ENCODE measurements around the gene ARHGAP26. TPM values are rescaled to one million over a fixed set of nuclear protein-coding genes. Genes with fewer than 3 reads are reported as not detected.

The ARHGAP26 gene
- total and polyA plus RNA-seq, 2 of the 4 experiments (the other 2 are of a cell fraction) = 0.54 to 0.56 TPM

DNA sequence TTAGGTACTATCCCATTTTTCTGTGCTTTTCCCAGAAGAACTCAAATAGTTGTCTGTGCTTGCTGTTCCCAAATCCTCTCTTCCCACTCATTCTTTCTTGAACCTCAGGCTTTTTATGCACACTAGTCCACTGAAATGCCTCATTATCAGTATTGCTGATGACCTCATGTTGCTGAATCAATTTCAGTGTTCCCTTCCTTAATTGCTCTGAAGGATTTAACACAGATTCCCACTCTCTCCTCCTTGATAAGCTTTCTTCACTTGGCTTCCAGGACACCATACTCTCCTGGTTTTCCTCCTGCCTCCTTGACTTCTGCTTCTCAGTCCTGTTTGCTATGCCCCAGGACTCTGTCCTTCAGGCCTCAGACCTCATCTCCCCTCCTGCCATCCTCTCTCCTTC lies 298.5 kb downstream of the ARHGAP26 start:
- peaks cover 17% of the 10 kb centered on the region for H3K4me1 ChIP-seq (ENCODE audit: control insufficient read depth, insufficient read depth, low read length)
- H2BK15ac ChIP-seq (ENCODE audit: low read depth, low read length) = 0 out of 3 replicates have a peak overlapping the region, but pooled peaks have one; percentile 18
- H3K56ac ChIP-seq (ENCODE audit: extremely low read depth, insufficient read depth, low read length) = no peak overlapping the region
- H2AFZ ChIP-seq (replicated peaks; ENCODE audit: low read length, poor library complexity) = no peak overlapping the region
- H3K79me1 ChIP-seq (ENCODE audit: low read depth in 1 of 2, low read length in 2 of 2) = peaks cover 0 to 5% of the 10 kb centered on the region in 2 experiments; a peak in 2 of 4 replicates
- H2BK120ac ChIP-seq (ENCODE audit: low read depth, low read length) = peak overlapping the region; percentile 69; the same call in 1 of the 2 replicates
- no peak overlapping the region for H3K9ac ChIP-seq (ENCODE audit: low read depth, low read length)
- H4K8ac ChIP-seq (ENCODE audit: low read depth in 2 of 2, low read length in 2 of 2) = peak overlapping the region in 1 of 2 experiments; percentile 9; a peak in 1 of 4 replicates
- peak overlapping the region; percentile 4 for H4K5ac ChIP-seq (ENCODE audit: low read depth, low read length)
- no peak overlapping the region for H4K91ac ChIP-seq (ENCODE audit: insufficient read depth, low read depth, low read length)
- H3K4ac ChIP-seq (ENCODE audit: low read depth, low read length) = peak overlapping the region; percentile 71; the same call in 1 of the 2 replicates
- DNase-seq (no peak), ATAC-seq (ENCODE audit: low read depth) (no peak)
- no peaks in the 10 kb centered on the region for H3K9me3 ChIP-seq (ENCODE audit: control insufficient read depth, insufficient read depth, low read length)
- peaks cover 16% of the 10 kb centered on the region for H3K9me1 ChIP-seq (ENCODE audit: insufficient read depth, low read length)
- ChIA-PET POLR2A (ENCODE audit: unreplicated experiment) (no interaction called here), CTCF (no interaction called here)
- BruUV-seq (replicated peaks) = no TSS peak
- H2BK5ac ChIP-seq (ENCODE audit: low read depth, low read length, poor library complexity, severe bottlenecking) = no peak overlapping the region
- peak overlapping the region; percentile 20; the same call in 1 of the 2 replicates for H2AK5ac ChIP-seq (ENCODE audit: low read depth, low read length)
- peak overlapping the region; percentile 53; the same call in 1 of the 2 replicates for H3K14ac ChIP-seq (replicated peaks; ENCODE audit: low read depth, low read length)
- no peaks in the 10 kb centered on the region for H4K20me1 ChIP-seq (ENCODE audit: insufficient read depth, low read length)
- no peaks in the 10 kb centered on the region for H3K27me3 ChIP-seq (ENCODE audit: control insufficient read depth, insufficient read depth, low read length)
- peak overlapping the region; percentile 55; the same call in 1 of the 2 replicates for H3K23ac ChIP-seq (ENCODE audit: low read depth, low read length)
- intact Hi-C loops (cut with micrococcal nuclease) = no loop called here
- dilution Hi-C loops (cut with HindIII; ENCODE audit: low sequenced_read_pairs, unreplicated experiment) = no loop called here
- no peak overlapping the region for H3K27ac ChIP-seq (ENCODE audit: insufficient read depth, low read length)
- H3K36me3 ChIP-seq (ENCODE audit: control insufficient read depth, insufficient read depth, low read length) = no peaks in the 10 kb centered on the region
- H2BK20ac ChIP-seq (ENCODE audit: low read depth, low read length) = peak overlapping the region; percentile 46; the same call in 1 of the 2 replicates
- TF ChIP-seq FOS (IDR thresholded peaks at IDR 0.05; ENCODE audit: low read depth, low read length) (no peak), SMC3 (IDR thresholded peaks at IDR 0.05; ENCODE audit: low read depth, low read length) (no peak), MXI1 (IDR thresholded peaks at IDR 0.05; ENCODE audit: borderline replicate concordance, low read depth, low read length) (no peak), NFE2L2 (IDR thresholded peaks at IDR 0.05; ENCODE audit: low read depth, low read length) (no peak), RAD21 (IDR thresholded peaks at IDR 0.05; ENCODE audit: low read length) (no peak), CEBPB (IDR thresholded peaks at IDR 0.05; ENCODE audit: low read depth, low read length) (no peak), MAFK (IDR thresholded peaks at IDR 0.05; ENCODE audit: low read depth, low read length) (no peak), BHLHE40 (IDR thresholded peaks at IDR 0.05; ENCODE audit: low read depth, low read length) (no peak), RFX5 (IDR thresholded peaks at IDR 0.05; ENCODE audit: low read depth, low read length) (no peak), CHD1 (IDR thresholded peaks at IDR 0.05; ENCODE audit: low read depth, low read length) (no peak)
- TF ChIP-seq, protein P1, sequence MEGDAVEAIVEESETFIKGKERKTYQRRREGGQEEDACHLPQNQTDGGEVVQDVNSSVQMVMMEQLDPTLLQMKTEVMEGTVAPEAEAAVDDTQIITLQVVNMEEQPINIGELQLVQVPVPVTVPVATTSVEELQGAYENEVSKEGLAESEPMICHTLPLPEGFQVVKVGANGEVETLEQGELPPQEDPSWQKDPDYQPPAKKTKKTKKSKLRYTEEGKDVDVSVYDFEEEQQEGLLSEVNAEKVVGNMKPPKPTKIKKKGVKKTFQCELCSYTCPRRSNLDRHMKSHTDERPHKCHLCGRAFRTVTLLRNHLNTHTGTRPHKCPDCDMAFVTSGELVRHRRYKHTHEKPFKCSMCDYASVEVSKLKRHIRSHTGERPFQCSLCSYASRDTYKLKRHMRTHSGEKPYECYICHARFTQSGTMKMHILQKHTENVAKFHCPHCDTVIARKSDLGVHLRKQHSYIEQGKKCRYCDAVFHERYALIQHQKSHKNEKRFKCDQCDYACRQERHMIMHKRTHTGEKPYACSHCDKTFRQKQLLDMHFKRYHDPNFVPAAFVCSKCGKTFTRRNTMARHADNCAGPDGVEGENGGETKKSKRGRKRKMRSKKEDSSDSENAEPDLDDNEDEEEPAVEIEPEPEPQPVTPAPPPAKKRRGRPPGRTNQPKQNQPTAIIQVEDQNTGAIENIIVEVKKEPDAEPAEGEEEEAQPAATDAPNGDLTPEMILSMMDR (conservative IDR thresholded peaks at IDR 0.05; ENCODE audit: low read depth, low read length) = no peak
- TF ChIP-seq, protein P2, sequence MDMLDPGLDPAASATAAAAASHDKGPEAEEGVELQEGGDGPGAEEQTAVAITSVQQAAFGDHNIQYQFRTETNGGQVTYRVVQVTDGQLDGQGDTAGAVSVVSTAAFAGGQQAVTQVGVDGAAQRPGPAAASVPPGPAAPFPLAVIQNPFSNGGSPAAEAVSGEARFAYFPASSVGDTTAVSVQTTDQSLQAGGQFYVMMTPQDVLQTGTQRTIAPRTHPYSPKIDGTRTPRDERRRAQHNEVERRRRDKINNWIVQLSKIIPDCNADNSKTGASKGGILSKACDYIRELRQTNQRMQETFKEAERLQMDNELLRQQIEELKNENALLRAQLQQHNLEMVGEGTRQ (IDR thresholded peaks at IDR 0.05; ENCODE audit: low read depth, low read length) = no peak
- H3K4me2 ChIP-seq (ENCODE audit: low read depth, low read length) = no peak overlapping the region
- no peak overlapping the region for H3K4me3 ChIP-seq (ENCODE audit: insufficient read depth, low read depth, low read length)
- H2AK9ac ChIP-seq (replicated peaks; ENCODE audit: low read depth, low read length, poor library complexity) = no peak overlapping the region
- in situ Hi-C loops (cut with MboI; ENCODE audit: low sequenced_read_pairs) = no loop called here
- H3K18ac ChIP-seq (ENCODE audit: low read depth, low read length) = peak overlapping the region; percentile 25
